H1 (cell line): ENCODE measurements around the gene TLE1. TPM values are rescaled to one million over a fixed set of nuclear protein-coding genes. Genes with fewer than 3 reads are reported as not detected.

Experiments
- CTCF ChIA-PET: fragments of 300-600 bp; sonication (Branson Sonifier 250); formaldehyde crosslinking; loops from one replicate; lab custom pipeline; 2021; ENCODE audit not compliant: partially characterized antibody; lab: Charles Lee
- POLR2A ChIA-PET: fragments of 300-600 bp; sonication (Branson Sonifier 250); formaldehyde crosslinking; loops from one replicate; lab custom pipeline; 2021; ENCODE audit warnings: inconsistent platforms; ENCODE audit not compliant: partially characterized antibody; lab: Charles Lee
- DNase-seq, 2 experiments: peaks; one replicate each; pipeline versions ENCODE4 v3.0.0 to v3.0.0-alpha.2; 2010 to 2022; ENCODE audit warnings: low spot score in 2 of 2, low read depth in 1 of 2, mixed read lengths in 1 of 2
- FAIRE-seq: peaks from 2 replicates; lab custom pipeline; 2011; peaks lifted over from hg19 to GRCh38; lab: Jason Lieb, UNC
- H2AFZ ChIP-seq: 2 replicates; pipeline ENCODE4 v1.8.1; 2012; ENCODE audit warnings: low read length, inconsistent platforms
- H2AK5ac ChIP-seq: 2 replicates; pipeline ENCODE4 v1.6.1; 2013; ENCODE audit warnings: low read depth, low read length
- H2BK120ac ChIP-seq: replicated peaks from 2 replicates; pipeline ENCODE3; 2013; ENCODE audit warnings: low read depth, low read length, inconsistent platforms
- H2BK12ac ChIP-seq: 2 replicates; pipeline ENCODE4 v1.6.1; 2013; ENCODE audit warnings: low read depth, low read length
- H2BK15ac ChIP-seq: 2 replicates; pipeline ENCODE4 v1.6.1; 2013; ENCODE audit warnings: low read length
- H2BK20ac ChIP-seq: 2 replicates; pipeline ENCODE4 v1.6.1; 2013; ENCODE audit warnings: low read length
- H2BK5ac ChIP-seq: 2 replicates; pipeline ENCODE4 v1.6.1; 2013; ENCODE audit warnings: low read depth, low read length
- H3K14ac ChIP-seq: 2 replicates; pipeline ENCODE4 v1.6.1; 2013; ENCODE audit warnings: inconsistent platforms; ENCODE audit not compliant: insufficient read length
- H3K18ac ChIP-seq: 2 replicates; pipeline ENCODE4 v1.6.1; 2013; ENCODE audit warnings: low read length; ENCODE audit errors: extremely low read depth
- H3K23ac ChIP-seq: 2 replicates; pipeline ENCODE4 v1.6.1; 2013; ENCODE audit warnings: inconsistent platforms; ENCODE audit not compliant: insufficient read length
- H3K23me2 ChIP-seq: 2 replicates; pipeline ENCODE4 v1.6.1; 2013; ENCODE audit warnings: low read depth, low read length
- H3K27ac ChIP-seq: 2 replicates; pipeline ENCODE4 v1.6.1; 2011; ENCODE audit warnings: low read depth, low read length, inconsistent platforms
- H3K27me3 ChIP-seq, 4 experiments: replicated peaks in 1 of 4; 1 replicate in 1 of 4; 2 replicates in 3 of 4; pipeline versions ENCODE4 v1.6.1 to v1.8.1; 2011 to 2013; ENCODE audit warnings: low read length in 3 of 4, mild to moderate bottlenecking in 3 of 4, inconsistent platforms in 2 of 4, mixed read lengths in 2 of 4, moderate library complexity in 1 of 4; ENCODE audit not compliant: control insufficient read depth in 3 of 4, insufficient read depth in 3 of 4; ENCODE audit errors: extremely low read depth in 1 of 4
- H3K36me3 ChIP-seq, 4 experiments: 2 replicates each; pipeline versions ENCODE4 v1.6.1 to v1.8.1; 2011 to 2013; ENCODE audit warnings: mild to moderate bottlenecking in 4 of 4, low read length in 3 of 4, moderate library complexity in 2 of 4, control low read depth in 1 of 4, inconsistent platforms in 1 of 4; ENCODE audit not compliant: insufficient read depth in 4 of 4, control insufficient read depth in 2 of 4
- H3K4ac ChIP-seq: replicated peaks from 2 replicates; pipeline ENCODE3; 2013; ENCODE audit warnings: low read length, low read depth, mixed read lengths, inconsistent platforms; ENCODE audit not compliant: insufficient read length
- H3K4me1 ChIP-seq, 4 experiments: replicated peaks in 1 of 4; 1 replicate in 1 of 4; 2 replicates in 3 of 4; pipeline versions ENCODE4 v1.6.1 to v1.8.1; 2011 to 2013; ENCODE audit warnings: low read length in 3 of 4, inconsistent platforms in 2 of 4, mixed read lengths in 1 of 4; ENCODE audit not compliant: insufficient read depth in 4 of 4, control insufficient read depth in 3 of 4
- H3K4me2 ChIP-seq, 2 experiments: 2 replicates each; pipeline versions ENCODE4 v1.6.1 to v1.8.1; 2011 to 2013; ENCODE audit warnings: low read depth in 2 of 2, low read length in 2 of 2, control low read depth in 1 of 2, inconsistent platforms in 1 of 2, mild to moderate bottlenecking in 1 of 2; ENCODE audit not compliant: insufficient read depth in 1 of 2
- H3K4me3 ChIP-seq, 4 experiments: fragments of 200-600, 300-600 bp in 1 of 4; sonication (generic), shearing (Covaris generic), sonication (Bioruptor Twin) in 1 of 4; 2 replicates each; pipeline versions ENCODE4 v1.5.1 to v1.8.1; 2011 to 2016; ENCODE audit warnings: low read length in 4 of 4, low read depth in 3 of 4, control low read depth in 2 of 4, inconsistent platforms in 2 of 4, mild to moderate bottlenecking in 2 of 4, mixed read lengths in 1 of 4, moderate library complexity in 1 of 4; ENCODE audit not compliant: insufficient read depth in 2 of 4; ENCODE audit errors: extremely low read depth in 1 of 4
- H3K56ac ChIP-seq: replicated peaks from 2 replicates; pipeline ENCODE3; 2013; ENCODE audit warnings: low read depth, mild to moderate bottlenecking, mixed read lengths, low read length, inconsistent platforms; ENCODE audit not compliant: insufficient read length
- H3K79me1 ChIP-seq: 2 replicates; pipeline ENCODE4 v1.6.1; 2013; ENCODE audit warnings: low read depth, low read length, control low read depth
- H3K79me2 ChIP-seq, 2 experiments: 2 replicates each; pipeline versions ENCODE4 v1.6.1 to v1.8.1; 2012 to 2013; ENCODE audit warnings: low read length in 2 of 2, mild to moderate bottlenecking in 2 of 2, inconsistent platforms in 1 of 2; ENCODE audit not compliant: insufficient read depth in 2 of 2, control insufficient read depth in 1 of 2
- H3K9ac ChIP-seq, 4 experiments: replicated peaks in 1 of 4; 1 replicate in 1 of 4; 2 replicates in 3 of 4; pipeline versions ENCODE4 v1.6.1 to v1.8.1; 2011 to 2013; ENCODE audit warnings: low read depth in 3 of 4, low read length in 3 of 4, control low read depth in 2 of 4, mild to moderate bottlenecking in 2 of 4, moderate library complexity in 2 of 4, inconsistent platforms in 1 of 4; ENCODE audit errors: extremely low read depth in 1 of 4
- H3K9me3 ChIP-seq, 2 experiments: 2 replicates each; pipeline versions ENCODE4 v1.6.1 to v1.8.1; 2012 to 2013; ENCODE audit warnings: mild to moderate bottlenecking in 2 of 2, moderate library complexity in 2 of 2, control low read depth in 1 of 2, inconsistent platforms in 1 of 2, low read depth in 1 of 2, low read length in 1 of 2, mixed read lengths in 1 of 2; ENCODE audit not compliant: insufficient read depth in 2 of 2
- H4K20me1 ChIP-seq, 2 experiments: replicated peaks in 1 of 2; 2 replicates each; pipeline versions ENCODE3 to v1.8.1; 2011 to 2013; ENCODE audit warnings: inconsistent platforms in 2 of 2, low read length in 2 of 2, mild to moderate bottlenecking in 1 of 2; ENCODE audit not compliant: insufficient read depth in 2 of 2, control insufficient read depth in 1 of 2
- H4K5ac ChIP-seq: 2 replicates; pipeline ENCODE4 v1.6.1; 2013; ENCODE audit warnings: low read length, low read depth, mixed read lengths, inconsistent platforms; ENCODE audit not compliant: insufficient read length
- H4K8ac ChIP-seq: 2 replicates; pipeline ENCODE4 v1.8.0; 2013; ENCODE audit warnings: mild to moderate bottlenecking, moderate library complexity, low read length, inconsistent platforms; ENCODE audit not compliant: insufficient read depth; ENCODE audit errors: extremely low read depth
- H4K91ac ChIP-seq: replicated peaks from 2 replicates; pipeline ENCODE3; 2013; ENCODE audit warnings: low read length, mixed read lengths, inconsistent platforms; ENCODE audit not compliant: insufficient read length
- GTF2F1 ChIP-seq: IDR thresholded peaks from 2 replicates; pipeline ENCODE4 v1.6.1; 2012; ENCODE audit warnings: low read depth, low read length, improper control_type of control experiment, borderline replicate concordance
- RBBP5 ChIP-seq: IDR thresholded peaks from 2 replicates; pipeline ENCODE4 v1.7.1; 2012; ENCODE audit warnings: low read depth, mild to moderate bottlenecking, inconsistent platforms, low read length, moderate library complexity, borderline replicate concordance
- WGBS, 2 experiments: shearing (Covaris generic) in 1 of 2; methylation state at CpG; one replicate each; pipeline versions ENCODE4 v1.1.6 to v1.1.7; 2013 to 2015; ENCODE audit warnings: low lambda C conversion rate in 2 of 2, mixed read lengths in 2 of 2, inconsistent platforms in 1 of 2, low coverage in 1 of 2, missing lambda C conversion rate in 1 of 2; ENCODE audit not compliant: insufficient replicate concordance in 2 of 2, insufficient coverage in 1 of 2, insufficient read length in 1 of 2; ENCODE audit errors: extremely low coverage in 1 of 2, missing lambda C conversion rate in 1 of 2; 5-methylcytosine and 5-hydroxymethylcytosine counted together
- polyA plus RNA-seq, 7 experiments: library from polyadenylated mRNA; depleted of rRNA in 3 of 7; stranded (reverse) in 5 of 7; unstranded in 2 of 7; fragments of >200 nt in 5 of 7; fragments of 200-250 nt in 2 of 7; gene quantifications; 1 replicate in 5 of 7; 2 replicates in 1 of 7; 4 replicates in 1 of 7; pipeline versions ENCODE4 v1.2.1 to v1.2.3, GENCODE V29; 2011 to 2013; ENCODE audit warnings: missing spikeins in 2 of 7, mixed read lengths in 2 of 7
- total RNA-seq: library from RNA; stranded (reverse); fragmentation: NEBNext Ultra II Directional; extraction: Animal tissue kit (Norgen Biotek cat#: 25700); gene quantifications from 2 replicates; pipeline ENCODE4 v1.2.1, GENCODE V29; 2021
- TF ChIP-seq, protein P1 (sequence below): IDR thresholded peaks from 2 replicates; pipeline ENCODE4 v1.6.1; 2012; ENCODE audit warnings: inconsistent platforms

The TLE1 gene
- total and polyA plus RNA-seq, 2 of the 8 experiments (the other 6 are each of a cell fraction or from before 2014, with no cell fraction given) = 81.8 to 91.6 TPM

GRCh38 chr9:81614335-81614734 is 75.0 kb downstream of the TLE1 start:
- Histone ChIP-seq H3K4ac (no peak overlapping the region), H3K27me3 (no peaks in the 10 kb centered on the region), H2AK5ac (no peak overlapping the region), H4K20me1 (peaks cover 0 to 2% of the 10 kb centered on the region in 2 experiments), H3K79me2 (peaks cover 0 to 11% of the 10 kb centered on the region in 2 experiments; a peak in 1 of 4 replicates), H3K4me1 (no peaks in the 10 kb centered on the region), H3K23me2 (no peaks in the 10 kb centered on the region), H2BK12ac (no peak overlapping the region), H3K27ac (no peak overlapping the region), H3K9me3 (no peaks in the 10 kb centered on the region), H3K14ac (no peak overlapping the region), H2BK20ac (no peak overlapping the region), H3K79me1 (no peaks in the 10 kb centered on the region; the same call in 1 of the 2 replicates), H3K56ac (no peak overlapping the region), H3K4me2 (no peak overlapping the region), H2AFZ (no peak overlapping the region), H2BK15ac (no peak overlapping the region), H4K5ac (no peak overlapping the region), H2BK120ac (no peak overlapping the region), H3K18ac (no peak overlapping the region), H3K4me3 (no peak overlapping the region), H3K9ac (no peak overlapping the region), H3K36me3 (peaks cover 24 to 75% (median 61%) of the 10 kb centered on the region in 4 experiments), H2BK5ac (no peak overlapping the region), H4K8ac (no peak overlapping the region), H3K23ac (no peak overlapping the region), H4K91ac (no peak overlapping the region)
- ChIA-PET CTCF (no interaction called here), POLR2A (interaction anchor here (1.6 kb wide), 1 partner anchor 70 kb away, joined by 3 read pairs; no protein-coding TSS in a partner anchor)
- no peak for TF ChIP-seq GTF2F1
- TF ChIP-seq, protein P1, sequence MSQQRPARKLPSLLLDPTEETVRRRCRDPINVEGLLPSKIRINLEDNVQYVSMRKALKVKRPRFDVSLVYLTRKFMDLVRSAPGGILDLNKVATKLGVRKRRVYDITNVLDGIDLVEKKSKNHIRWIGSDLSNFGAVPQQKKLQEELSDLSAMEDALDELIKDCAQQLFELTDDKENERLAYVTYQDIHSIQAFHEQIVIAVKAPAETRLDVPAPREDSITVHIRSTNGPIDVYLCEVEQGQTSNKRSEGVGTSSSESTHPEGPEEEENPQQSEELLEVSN = no peak
- no peak for TF ChIP-seq RBBP5
- 95% methylated on average over 6 of the region's 6 CpGs; no CpG with 5 or more reads in 1 of the 2 experiments for WGBS, 2 experiments
- DNase-seq = no peak
- no peak for FAIRE-seq
